Measurements from ENCODE around the gene KLF3.

DNA sequence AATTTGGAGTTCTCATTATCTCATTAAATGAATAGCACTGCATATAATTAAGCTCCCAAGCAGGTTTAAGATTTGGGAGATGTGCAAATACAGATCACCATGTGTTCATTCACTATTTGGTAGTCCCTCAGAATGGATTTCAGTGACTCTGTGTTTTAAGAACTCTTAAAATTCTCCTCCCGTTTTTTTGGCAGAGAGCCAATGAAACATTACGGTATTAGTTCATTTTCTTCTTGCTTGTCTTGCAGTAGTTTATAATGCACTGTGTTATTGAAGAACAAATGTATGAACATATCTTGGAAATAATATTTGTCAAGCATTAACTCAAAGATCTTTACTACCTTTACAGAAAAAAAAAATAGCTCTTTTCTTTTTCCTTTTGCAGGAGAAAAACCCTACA, 32.7 kb downstream of the KLF3 start:
- TF ChIP-seq, protein P1, sequence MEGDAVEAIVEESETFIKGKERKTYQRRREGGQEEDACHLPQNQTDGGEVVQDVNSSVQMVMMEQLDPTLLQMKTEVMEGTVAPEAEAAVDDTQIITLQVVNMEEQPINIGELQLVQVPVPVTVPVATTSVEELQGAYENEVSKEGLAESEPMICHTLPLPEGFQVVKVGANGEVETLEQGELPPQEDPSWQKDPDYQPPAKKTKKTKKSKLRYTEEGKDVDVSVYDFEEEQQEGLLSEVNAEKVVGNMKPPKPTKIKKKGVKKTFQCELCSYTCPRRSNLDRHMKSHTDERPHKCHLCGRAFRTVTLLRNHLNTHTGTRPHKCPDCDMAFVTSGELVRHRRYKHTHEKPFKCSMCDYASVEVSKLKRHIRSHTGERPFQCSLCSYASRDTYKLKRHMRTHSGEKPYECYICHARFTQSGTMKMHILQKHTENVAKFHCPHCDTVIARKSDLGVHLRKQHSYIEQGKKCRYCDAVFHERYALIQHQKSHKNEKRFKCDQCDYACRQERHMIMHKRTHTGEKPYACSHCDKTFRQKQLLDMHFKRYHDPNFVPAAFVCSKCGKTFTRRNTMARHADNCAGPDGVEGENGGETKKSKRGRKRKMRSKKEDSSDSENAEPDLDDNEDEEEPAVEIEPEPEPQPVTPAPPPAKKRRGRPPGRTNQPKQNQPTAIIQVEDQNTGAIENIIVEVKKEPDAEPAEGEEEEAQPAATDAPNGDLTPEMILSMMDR (IDR thresholded peaks at IDR 0.05; ENCODE audit: poor library complexity) = no peak
- TF ChIP-seq EZH2phosphoT487 (IDR thresholded peaks at IDR 0.05; ENCODE audit: low read depth, severe bottlenecking, unreplicated experiment) = no peak

Measured in hepatocyte (in vitro differentiated cells).